Islet precursor cell (in vitro differentiated cells): Measurements from ENCODE around the gene TANC2.

Experiments
- DNase-seq: peaks from one replicate; pipeline ENCODE4 v3.0.0-alpha.2; 2018

TANC2 gene

DNA sequence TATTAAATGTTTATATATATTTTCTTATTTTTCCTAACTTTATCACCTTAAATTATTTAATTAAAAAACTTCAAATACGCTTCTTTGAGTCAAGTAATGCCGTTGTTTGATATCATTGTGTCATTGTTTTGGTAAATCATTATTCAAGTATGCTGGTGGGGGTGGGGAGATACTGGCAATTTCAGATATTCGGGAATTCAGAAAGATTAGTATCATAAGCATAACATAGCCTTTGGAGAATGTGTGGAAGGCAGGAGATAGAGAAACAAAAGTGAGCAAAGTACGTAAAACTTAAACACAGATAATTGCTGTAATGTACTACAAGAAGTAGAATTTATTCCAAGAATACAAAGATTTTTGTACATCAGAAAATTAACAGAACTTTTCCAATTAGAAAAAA is 49.8 kb downstream of the TANC2 start:
- DNase-seq: no peak
